GM13976 (cell line): Measurements from ENCODE around the gene DNAL1.

ENCODE experiments used
- DNase-seq: peaks from one replicate; pipeline ENCODE4 v3.0.0; 2012; ENCODE audit warnings: low spot score
- CTCF ChIP-seq: IDR thresholded peaks from 2 replicates; pipeline ENCODE4 v1.5.1; 2012; ENCODE audit warnings: borderline replicate concordance, mild to moderate bottlenecking; ENCODE audit not compliant: insufficient read depth; ENCODE audit errors: extremely low read depth, missing control alignments, control extremely low read depth
- in situ Hi-C: fragments of 300-500 bp; cut with MboI; formaldehyde crosslinking; loops from one replicate; pipeline ENCODE4 v1.12.0; 2022; ENCODE audit warnings: low sequenced_read_pairs, mixed read lengths, inconsistent platforms; ENCODE audit not compliant: unreplicated experiment

DNAL1 gene

GRCh38 chr14:73717266-73717665, 72.5 kb downstream of the DNAL1 start:
- in situ Hi-C loops = no loop called here
- no peak for DNase-seq
- TF ChIP-seq CTCF = no peak

- in situ Hi-C loops = no loop called here
- DNase-seq = no peak
Measured at GRCh38 chr14:73717711-73718417, 73.1 kb downstream of the DNAL1 start.

GRCh38 chr14:73718418-73719251, 73.8 kb downstream of the DNAL1 start:
- TF ChIP-seq CTCF = no peak
- in situ Hi-C loops = no loop called here
- DNase-seq = no peak

More at GRCh38 chr14:73717711-73718417, 73.1 kb downstream of the DNAL1 start:
- TF ChIP-seq CTCF = no peak

- in situ Hi-C loops = no loop called here
- no peak for DNase-seq
- no peak for TF ChIP-seq CTCF
Measured at GRCh38 chr14:73719361-73719760, 74.6 kb downstream of the DNAL1 start.

GRCh38 chr14:73719791-73720190, 75.0 kb downstream of the DNAL1 start:
- TF ChIP-seq CTCF = no peak
- no peak for DNase-seq
- in situ Hi-C loops = no loop called here

- no peak for TF ChIP-seq CTCF
- in situ Hi-C loops = no loop called here
- no peak for DNase-seq
Measured at GRCh38 chr14:73720636-73721035, 75.8 kb downstream of the DNAL1 start.
